Activated CD4-positive, CD25-positive, alpha-beta regulatory T cell (primary cell): ENCODE results near the gene EXTL1.

Experiments used
- DNase-seq, 4 experiments: peaks; one replicate each; lab custom pipeline; 2025; lab: John Stamatoyannopoulos, UW

The EXTL1 gene

DNA sequence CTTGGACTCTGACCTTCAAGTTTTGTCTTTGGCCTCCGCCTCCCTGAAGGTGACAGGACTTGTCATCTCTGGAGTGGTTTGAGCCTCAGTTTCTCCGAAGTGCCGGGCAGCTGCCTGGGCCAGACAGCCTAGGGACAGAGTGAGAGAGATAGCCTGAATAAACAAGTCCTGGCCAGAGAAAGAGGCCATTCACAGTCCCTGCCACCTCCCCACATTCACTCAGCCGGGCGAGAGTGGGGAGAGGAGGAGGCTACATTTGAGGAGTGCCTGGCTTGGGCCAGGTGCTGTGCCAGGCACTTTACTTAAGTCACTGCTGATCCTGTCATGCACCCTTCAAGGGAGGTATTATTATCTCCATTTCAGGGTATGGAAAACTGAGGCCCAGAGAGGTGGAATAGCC, 3.5 kb downstream of the EXTL1 start:
- DNase-seq, result no peak

DNA sequence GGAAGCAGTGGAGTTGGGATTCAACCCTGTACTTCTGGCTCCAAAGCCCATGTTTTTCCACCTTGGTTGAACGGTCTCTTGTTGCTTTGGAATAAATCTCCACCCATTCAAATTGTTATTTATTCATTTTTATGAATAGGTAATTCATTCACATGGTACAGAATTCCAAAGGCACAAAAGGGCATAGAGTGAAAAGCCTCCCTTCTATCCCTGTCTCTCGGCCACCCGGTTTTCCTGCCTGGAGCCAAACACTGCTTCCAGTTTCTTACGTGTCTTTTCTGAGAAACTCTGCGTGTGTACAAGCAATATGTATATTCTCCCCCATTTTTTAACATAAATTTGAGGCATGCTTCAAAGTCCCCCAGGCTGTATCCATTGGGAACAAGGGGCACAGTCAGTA, 3.9 kb downstream of the EXTL1 start:
- no peak for DNase-seq

DNA sequence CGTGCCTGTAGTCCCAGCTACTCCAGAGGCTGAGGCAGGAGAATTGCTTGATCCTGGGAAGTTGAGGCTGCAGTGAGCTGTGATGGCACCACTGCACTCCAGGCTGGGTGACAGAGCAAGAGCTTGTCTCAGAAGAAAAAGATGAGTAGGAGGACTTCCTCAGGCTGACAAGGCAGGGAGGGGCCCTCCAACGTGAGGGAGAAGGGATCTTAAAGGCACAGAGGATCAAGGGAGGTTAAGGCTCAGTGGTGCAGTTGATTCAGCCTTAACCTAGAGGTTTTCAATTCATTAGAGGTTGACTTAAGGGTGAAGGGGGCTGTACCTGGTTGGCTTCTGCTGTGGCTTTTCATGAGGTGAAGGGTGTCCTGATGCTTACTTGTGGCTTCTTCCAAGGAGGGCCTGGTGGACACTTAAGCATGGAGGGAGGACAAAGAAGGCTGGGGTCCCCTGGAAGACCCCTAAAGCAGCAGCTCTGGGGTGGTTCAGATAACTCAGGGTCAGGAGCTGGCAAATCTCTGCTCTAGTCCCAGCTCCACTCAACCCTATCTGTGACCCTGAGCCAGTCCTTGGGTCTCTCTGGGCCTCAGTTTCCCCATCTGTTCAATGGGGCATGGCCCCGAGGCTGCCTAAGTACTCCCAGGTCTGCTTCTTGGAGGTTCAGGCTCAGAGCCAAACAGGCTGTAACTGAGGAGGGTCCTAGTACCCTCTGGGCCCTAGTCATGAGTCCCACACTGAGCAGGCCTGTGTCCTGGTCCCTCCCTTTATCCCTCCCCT, 6.3 kb downstream of the EXTL1 start:
- no peak for DNase-seq

DNA sequence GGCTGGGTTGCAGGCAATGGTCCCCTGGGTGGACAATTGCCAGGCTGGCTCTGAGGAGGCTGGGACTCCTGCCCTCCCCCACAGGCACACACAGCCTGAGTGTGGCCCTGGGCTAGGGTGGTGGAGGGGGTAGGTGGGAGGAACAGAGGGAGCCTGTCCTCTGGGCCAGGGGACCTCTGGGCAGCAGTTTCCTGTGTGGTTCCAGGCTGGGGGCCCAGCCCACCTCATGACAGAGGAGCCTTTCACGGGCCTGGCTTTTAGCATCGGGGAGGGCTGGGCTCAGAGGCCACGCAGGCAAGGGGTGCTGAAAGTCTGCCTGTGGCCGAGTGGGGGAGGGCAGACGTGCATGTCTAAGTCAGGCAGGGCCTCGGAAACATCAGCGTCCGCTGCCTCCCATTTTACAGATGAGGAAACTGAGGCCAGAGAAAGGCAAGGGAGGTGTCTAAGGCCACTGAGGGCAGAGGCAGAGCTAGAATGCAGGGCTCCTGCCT, 7.0 kb downstream of the EXTL1 start:
- no peak for DNase-seq

DNA sequence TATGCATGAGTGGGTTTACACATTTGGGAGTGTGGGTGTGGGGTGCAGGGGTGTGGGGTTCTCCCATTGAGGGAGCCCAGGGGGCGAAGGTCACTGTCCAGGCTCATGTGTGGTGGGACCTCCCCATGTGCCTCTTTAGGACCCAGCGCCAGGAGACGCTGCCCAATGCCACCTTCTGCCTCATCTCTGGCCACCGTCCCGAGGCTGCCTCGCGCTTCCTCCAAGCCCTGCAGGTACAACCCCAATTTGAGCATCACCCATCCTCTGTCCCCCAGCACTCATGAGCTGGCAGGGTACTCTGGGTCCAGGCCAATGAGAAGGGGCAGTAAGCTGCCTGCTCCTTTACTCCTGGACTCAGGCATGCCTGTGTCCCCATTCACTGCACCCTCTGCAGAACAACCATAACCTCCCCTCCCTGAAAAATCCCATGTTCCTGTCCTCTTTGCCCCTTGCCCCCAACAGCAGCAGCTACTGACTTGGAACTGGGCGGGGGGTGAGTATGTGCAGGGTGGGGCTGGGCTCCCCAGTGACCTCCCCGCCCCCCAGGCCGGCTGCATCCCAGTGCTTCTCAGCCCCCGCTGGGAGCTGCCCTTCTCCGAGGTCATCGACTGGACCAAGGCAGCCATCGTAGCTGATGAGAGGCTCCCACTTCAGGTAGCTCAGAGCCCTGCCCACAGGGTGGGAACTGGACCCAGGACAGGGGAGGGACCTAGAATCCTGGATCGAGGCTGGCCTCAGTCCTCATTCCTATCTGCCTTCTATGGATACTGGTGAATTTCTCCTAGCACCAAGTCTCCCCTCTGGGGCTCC, 7.7 kb downstream of the EXTL1 start:
- no peak for DNase-seq

DNA sequence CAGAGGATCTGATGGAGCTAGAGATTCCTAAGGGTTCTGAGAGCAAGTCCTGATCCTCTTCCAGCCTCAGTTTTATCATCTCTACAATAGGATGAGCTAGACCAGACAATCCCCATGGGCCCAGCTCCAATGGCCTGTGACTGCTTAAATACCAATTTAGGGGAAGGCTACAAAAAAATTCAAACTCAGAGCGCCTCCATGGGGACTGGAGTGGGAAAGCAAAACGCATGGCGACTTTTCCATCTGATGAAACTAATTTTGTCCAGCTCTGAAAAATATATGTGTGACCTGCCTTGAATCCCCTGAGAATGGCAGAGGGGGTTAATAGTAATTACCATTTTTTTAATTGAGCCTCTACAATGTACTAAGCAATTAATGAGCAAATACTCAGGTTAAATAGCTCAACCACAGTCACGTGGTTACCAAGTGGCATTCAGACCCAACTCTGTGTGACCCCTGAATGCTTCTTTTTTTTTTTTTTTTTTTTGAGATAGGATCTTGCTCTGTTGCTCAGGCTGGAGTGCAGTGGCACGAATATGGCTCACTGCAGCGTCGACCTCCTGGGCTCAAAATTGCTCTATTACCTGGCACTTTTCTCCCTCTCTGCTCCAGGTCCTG, 8.4 kb downstream of the EXTL1 start:
- DNase-seq, result no peak

DNA sequence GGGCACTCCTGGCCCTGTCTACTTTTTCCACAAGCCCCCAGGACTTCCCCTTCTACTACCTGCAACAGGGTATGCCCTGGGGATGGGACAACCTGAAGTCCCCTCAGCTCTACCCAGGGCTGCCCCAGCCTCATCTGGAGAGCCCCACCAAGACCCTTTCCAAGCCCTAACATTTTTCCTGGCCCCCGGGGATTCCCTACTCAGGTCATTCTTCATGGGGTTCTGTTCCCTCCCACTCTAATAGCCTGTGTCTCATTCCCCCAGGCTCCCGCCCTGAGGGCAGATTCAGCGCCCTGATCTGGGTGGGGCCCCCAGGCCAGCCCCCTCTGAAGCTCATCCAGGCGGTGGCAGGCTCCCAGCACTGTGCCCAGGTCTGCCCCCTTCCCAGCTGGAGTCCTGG, 9.6 kb downstream of the EXTL1 start:
- DNase-seq, result no peak

DNA sequence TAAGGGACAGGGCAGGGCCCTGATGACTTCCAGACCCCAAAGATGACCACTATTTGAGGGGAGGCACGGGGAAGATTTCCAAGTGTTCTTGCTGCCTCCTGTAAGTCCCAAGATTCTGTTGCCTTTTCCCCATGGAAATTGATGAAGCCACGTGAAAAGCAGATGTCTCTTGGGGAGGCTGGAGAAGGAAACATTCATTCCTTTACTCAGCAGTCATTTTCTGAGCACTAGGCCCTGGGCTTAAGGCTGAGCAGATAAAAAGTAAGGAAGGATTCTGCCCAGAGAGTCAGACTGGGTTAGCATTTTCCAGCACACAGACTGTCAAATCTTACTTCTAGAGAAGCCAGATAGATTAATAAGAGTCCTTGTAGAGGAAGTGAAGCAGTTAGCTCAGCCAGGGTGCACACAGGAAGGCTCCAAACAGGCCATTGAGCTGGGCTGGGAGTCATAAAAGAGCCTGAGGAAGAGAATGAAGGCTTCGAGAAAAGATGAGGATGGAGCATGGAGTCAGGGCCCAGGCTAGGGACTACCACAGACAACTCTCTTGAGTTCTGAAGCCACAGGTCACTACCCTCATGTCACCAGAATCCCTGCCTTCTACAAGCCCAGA, 10.1 kb downstream of the EXTL1 start:
- no peak for DNase-seq

DNA sequence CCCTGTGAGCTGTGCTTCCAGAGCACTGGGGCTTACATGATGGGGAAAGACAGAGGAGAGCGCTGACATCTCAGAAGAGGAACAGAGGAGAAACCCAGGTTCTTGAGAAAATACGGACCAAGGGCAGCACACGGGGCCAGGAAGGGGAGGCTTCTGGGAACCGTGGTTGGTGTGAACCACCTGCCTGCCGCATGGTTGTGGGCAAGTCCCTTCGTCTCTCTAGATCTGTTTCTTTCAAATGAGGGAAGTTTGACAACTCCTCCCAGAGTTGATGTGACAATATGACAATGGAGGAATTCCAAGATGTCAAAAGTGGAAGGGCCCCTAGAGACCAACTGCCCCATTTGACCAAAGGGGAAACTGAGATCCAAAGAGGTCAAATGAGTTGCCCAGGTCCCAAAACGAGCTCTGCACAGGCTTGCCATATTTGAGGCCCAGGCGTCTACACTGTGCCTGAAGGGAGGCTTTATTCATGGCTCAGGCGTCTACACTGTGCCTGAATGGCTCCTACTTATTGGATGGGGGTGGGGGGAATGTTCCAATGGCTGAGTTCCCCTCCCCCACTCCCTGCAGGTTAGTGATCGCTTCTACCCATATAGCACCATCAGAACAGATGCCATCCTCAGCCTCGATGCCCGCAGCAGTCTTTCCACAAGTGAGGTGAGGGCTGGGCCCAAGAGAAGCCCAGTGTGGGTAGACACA, 11.2 kb downstream of the EXTL1 start:
- no peak for DNase-seq

DNA sequence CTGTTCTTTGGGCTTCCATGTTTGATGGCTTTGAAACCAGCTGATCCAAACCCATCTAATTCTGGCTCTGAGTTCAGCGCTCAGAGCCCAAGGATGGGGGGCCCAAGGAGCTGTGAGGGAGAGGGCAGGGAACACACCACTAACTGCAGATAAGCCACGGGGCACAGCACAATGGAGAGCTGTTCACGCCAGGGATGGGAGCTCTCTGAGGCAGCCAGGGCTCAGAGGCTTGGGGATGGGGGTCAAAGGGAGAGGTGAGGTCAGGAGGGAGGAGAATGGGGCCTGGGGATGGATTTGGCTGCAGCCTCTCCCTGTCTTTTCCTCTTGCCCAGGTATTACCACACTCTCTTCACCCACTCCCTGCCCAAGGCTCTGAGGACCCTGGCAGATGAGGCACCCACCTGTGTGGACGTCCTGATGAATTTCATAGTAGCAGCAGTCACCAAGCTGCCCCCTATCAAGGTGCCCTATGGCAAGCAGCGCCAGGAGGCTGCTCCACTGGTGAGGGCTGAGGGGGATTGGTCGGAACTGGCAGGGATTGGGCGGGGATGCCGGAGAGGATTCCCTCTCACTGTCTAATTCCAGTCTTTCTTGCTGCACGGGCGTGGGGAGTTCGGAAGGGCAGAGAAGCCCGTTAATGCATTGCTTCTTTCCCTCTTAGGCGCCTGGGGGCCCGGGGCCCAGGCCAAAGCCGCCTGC, 13.1 kb downstream of the EXTL1 start:
- no peak for DNase-seq

DNA sequence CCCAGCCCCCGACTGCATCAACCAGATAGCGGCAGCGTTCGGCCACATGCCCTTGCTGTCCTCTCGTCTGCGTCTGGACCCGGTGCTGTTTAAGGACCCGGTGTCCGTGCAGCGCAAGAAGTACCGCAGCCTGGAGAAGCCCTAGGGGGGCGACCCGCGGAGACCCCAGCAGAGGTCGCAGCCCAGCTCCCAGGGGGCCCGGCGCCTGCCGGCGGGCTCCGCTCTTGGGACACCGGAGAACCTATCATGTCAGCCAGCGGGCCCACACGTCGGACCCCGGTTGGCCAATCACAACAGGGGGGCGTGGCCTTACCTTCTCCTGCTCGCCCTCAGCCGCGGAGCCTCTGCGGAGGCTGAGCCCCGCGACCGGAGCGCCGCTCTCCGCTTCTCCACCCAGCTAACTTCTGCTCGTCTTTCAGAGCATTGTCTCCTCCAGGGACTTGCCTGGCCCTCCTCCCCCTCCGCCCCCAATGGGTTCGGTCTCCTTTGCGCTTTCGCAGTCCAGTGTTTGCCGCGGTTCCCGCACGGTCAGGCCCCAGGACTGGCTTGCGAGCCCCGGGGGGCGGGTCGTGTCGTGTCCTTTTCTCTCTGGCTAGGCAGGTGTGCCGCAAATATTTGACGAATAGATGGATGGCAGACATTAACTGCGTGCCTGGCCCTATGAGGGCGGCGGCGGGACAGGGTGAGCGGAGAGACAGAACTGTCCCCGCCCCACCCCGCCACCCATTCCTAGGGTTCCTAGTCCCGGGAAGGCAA, 13.8 kb downstream of the EXTL1 start:
- peak; percentile 72 to 86 (median 81) for DNase-seq

DNA sequence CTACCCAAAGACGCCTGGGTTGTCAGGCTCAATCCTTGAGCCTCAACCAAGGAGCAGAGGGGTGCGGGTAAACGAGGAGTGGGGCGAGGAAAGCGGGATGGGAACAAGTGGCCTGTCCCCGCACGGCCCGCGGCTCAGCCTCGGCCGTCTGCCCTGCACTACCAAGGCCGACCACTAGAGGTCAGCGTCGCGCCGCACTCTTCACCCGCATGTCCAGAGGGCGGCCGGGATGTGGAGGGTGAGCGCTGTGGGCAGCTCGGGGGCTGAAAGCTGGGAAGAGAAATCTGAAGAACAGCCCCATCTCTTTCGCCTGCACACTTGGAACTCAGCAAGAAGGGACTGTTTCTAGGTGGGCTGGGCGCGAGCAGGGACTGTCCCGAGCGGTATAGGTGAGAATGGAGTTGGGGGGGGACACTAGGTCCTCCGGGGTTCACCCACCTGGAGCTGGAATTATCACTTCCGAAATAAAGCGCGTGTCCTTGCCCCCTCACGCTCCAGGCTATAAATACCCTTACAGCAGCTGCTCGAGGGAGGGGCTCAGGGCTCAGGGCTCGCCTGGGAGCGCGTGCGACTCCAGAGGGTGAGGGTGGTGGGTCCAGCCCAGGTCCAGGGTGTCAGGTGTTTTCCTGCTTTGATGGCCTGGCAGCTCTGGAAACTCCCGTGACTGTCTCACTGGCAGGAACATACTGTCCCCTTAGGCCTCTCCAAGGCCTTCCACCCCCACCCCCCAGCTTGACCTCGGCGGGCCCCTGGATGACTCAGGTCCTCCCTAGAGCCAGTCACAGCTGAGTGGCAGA, 14.6 kb downstream of the EXTL1 start:
- DNase-seq, result peak; percentile 48 to 78 (median 62)

DNA sequence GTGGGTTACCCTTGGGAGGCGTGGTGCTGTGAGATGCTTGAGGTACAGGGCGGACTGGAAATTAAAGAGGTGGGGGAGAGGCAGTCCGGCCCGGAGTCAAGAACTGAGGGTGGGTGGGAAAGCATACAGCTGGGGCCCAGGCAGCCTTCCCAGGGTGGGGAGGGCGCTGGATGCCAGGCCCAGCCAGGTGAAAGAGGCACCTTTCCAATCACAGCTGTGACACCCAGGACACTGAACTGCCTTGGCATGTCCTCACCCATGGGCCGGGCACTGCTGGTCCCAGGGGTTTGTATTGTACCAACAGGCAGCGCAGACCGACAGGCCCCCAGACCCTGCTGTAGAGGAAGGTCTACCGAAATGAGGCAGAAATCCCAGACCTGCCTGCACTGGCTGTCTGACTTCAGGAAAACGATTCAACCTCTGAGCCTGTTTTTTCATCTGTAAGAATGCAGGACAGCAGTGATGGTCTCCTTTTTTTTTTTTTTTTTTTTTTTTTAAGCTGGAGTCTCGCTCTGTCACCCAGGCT, 15.2 kb downstream of the EXTL1 start:
- no peak for DNase-seq

DNA sequence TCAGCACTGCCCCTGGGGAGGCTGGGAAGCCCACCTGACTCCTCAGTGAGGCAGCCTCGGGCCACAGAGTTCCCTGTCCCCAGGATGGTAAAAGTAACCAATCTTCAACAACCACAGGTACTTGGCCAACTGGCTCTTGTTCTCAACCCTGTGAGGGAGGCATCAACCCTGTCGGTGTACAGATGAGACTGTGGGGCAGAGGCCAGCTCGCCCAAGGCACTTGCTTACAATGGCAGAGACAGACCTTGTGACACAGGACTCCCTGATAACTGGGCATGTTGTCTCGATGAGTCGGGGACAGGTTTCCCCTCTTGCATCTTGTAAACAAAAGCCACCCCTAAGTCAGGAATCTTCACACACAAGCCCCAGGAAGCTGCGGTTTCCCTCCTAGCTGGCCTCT, 16.3 kb downstream of the EXTL1 start:
- DNase-seq, result no peak

DNA sequence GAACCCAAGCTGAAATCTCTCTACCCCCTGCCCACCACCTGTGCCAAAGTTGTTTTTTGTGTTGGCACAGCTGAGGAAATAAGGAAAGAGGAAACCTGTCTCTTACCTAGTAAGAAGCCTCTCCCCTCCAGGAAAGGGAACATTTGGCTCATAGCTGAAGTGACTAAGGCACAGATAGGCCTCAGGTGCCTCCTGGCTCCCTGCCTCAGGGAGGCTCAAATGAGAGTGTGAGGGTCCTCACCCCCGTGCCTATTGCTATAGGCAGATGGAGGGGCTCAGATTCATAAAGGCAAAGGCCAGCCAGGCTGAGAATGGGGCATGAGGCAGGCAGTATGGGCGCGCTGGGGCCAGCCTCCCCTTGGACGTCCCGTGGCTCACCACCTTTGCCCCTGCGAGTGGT, 16.9 kb downstream of the EXTL1 start:
- DNase-seq, result no peak

DNA sequence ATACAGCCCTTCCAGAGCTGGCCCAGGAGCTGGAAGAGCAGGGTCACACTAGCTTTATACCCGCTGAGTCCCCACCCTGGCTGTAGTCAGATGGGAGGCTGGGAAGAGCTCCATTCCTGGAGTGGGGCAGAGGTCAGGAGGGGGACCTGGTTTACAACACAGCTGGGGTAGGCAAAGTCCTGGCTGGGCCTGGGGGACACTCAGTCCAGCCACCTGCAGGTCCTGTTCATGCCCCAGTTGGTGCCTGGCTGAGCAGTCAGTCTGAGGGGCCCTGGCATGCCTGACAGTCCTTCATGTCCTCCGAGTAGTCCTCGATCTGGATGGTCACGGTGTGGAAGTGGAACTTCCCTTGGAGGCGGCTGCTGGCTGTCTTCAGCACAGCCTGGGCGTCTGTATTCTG, 17.3 kb downstream of the EXTL1 start:
- no peak for DNase-seq

DNA sequence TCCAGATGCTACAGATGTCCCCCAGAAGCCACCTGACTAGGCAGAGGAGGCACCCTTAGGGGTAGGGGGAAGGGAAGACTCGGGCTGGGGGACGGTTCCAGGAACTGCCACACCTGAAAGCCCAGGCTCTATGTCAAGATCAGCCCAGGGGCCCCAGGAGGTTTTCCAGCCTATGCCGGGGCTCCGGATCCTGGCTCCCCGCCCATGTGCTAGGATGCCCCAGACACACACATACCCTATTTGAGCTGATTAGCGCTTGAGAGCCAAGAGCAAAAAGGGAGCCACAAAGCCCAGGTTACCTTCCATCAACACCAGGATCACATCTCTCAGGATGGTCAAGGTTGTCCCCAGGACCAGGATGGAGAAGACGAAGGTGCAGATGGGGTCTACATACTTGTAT, 19.8 kb downstream of the EXTL1 start:
- no peak for DNase-seq

DNA sequence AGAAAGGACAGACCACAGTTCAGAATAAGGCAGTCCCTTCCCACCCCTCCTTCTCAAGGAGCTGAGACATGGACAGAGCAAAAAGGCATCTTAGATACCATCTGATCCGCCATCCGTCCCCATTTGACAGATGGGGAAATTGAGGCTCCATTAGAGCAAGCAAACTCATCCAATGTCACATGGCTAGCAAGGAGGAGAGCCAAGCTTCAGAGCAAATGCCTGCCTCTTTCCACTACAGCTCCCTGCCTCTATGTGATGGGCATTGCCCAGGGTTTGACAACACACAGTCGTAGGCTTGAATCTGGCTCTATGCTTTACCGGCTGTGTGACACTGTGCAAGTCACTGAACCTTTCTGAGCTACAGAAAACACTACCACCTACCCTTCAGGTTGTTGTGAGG, 20.4 kb downstream of the EXTL1 start:
- no peak for DNase-seq

DNA sequence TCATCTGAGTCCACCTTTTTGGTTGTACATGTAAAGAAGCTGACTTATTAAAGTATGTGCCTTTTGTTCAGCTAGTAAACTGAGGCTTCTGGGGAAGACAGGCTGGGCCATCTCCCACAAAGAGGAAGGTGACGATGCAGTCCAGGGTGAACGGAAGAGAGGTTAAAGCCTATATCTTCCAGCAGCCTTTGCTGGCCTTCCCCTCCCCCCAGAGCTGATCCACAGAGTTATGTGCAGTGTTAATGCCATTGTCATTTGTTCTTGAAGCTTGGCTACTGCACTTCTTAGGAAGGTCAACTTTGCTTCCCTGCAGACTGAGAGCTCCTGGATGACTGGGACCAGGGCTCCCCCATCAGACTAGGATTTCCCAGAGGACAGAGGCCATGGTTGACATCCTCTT, 22.2 kb downstream of the EXTL1 start:
- no peak for DNase-seq
